ENCODE results near the gene IFIT3. TPM values are rescaled to one million over a fixed set of nuclear protein-coding genes. Genes with fewer than 3 reads are reported as not detected.

IFIT3 gene
- total and polyA plus RNA-seq, 2 donors (not counting 1 experiment from before 2014, with no cell fraction given) = 33.5 to 62.9 TPM

- Histone ChIP-seq H3K4me1 (ENCODE audit: control insufficient read depth, extremely low read depth, insufficient read depth, low read length) (peaks cover 28% of the 10 kb centered on the region), H3K9me3 (ENCODE audit: control insufficient read depth, insufficient read depth, low read depth, low read length) (no peaks in the 10 kb centered on the region), H3K79me2 (ENCODE audit: control insufficient read depth, insufficient read depth, low read length) (no peaks in the 10 kb centered on the region), H3K27ac (ENCODE audit: insufficient read depth, low read length) (peak overlapping the region; percentile 46), H3K36me3 (ENCODE audit: control insufficient read depth, insufficient read depth, low read length) (no peaks in the 10 kb centered on the region), H2AFZ (ENCODE audit: low read length) (no peak overlapping the region), H3K4me3 (replicated peaks in 1 of 4; ENCODE audit: control extremely low read depth in 1 of 4, insufficient read depth in 1 of 4, low read depth in 3 of 4, low read length in 4 of 4) (no peak overlapping the region), H3K4me2 (ENCODE audit: extremely low read depth, insufficient read depth, low read length) (no peak overlapping the region), H3K27me3 (ENCODE audit: control insufficient read depth, insufficient read depth, low read length) (no peaks in the 10 kb centered on the region), H3K9ac (ENCODE audit: insufficient read depth, low read length) (no peak overlapping the region), H4K20me1 (ENCODE audit: control insufficient read depth, extremely low read depth, insufficient read depth, low read length) (no peaks in the 10 kb centered on the region)
- DNase-seq (ENCODE audit: low read depth in 2 of 2) = peak; percentile 65 to 72
- TF ChIP-seq CTCF (conservative IDR thresholded peaks at IDR 0.05 in 1 of 2, IDR thresholded peaks at IDR 0.05 in 1 of 2; ENCODE audit: low read depth in 1 of 2, low read length in 2 of 2) = no peak
- TF ChIP-seq EZH2 (IDR thresholded peaks at IDR 0.05; ENCODE audit: low read length, missing control alignments) = no peak
Observed at GRCh38 chr10:89279421-89279869, 48.4 kb upstream of the IFIT3 start.

GRCh38 chr10:89280508-89280907, 47.3 kb upstream of the IFIT3 start:
- H3K9ac ChIP-seq (ENCODE audit: insufficient read depth, low read length) = no peak overlapping the region
- H3K4me1 ChIP-seq (ENCODE audit: control insufficient read depth, extremely low read depth, insufficient read depth, low read length) = peaks cover 27% of the 10 kb centered on the region
- no peak overlapping the region for H3K27ac ChIP-seq (ENCODE audit: insufficient read depth, low read length)
- H3K9me3 ChIP-seq (ENCODE audit: control insufficient read depth, insufficient read depth, low read depth, low read length) = no peaks in the 10 kb centered on the region
- no peak overlapping the region for H3K4me2 ChIP-seq (ENCODE audit: extremely low read depth, insufficient read depth, low read length)
- no peak overlapping the region for H3K4me3 ChIP-seq (replicated peaks in 1 of 4; ENCODE audit: control extremely low read depth in 1 of 4, insufficient read depth in 1 of 4, low read depth in 3 of 4, low read length in 4 of 4)
- DNase-seq (ENCODE audit: low read depth in 2 of 2) = no peak
- TF ChIP-seq EZH2 (IDR thresholded peaks at IDR 0.05; ENCODE audit: low read length, missing control alignments) (no peak), CTCF (conservative IDR thresholded peaks at IDR 0.05 in 1 of 2, IDR thresholded peaks at IDR 0.05 in 1 of 2; ENCODE audit: low read depth in 1 of 2, low read length in 2 of 2) (no peak)
- no peaks in the 10 kb centered on the region for H3K36me3 ChIP-seq (ENCODE audit: control insufficient read depth, insufficient read depth, low read length)
- H3K27me3 ChIP-seq (ENCODE audit: control insufficient read depth, insufficient read depth, low read length) = no peaks in the 10 kb centered on the region
- H2AFZ ChIP-seq (ENCODE audit: low read length) = no peak overlapping the region
- no peaks in the 10 kb centered on the region for H4K20me1 ChIP-seq (ENCODE audit: control insufficient read depth, extremely low read depth, insufficient read depth, low read length)
- H3K79me2 ChIP-seq (ENCODE audit: control insufficient read depth, insufficient read depth, low read length) = no peaks in the 10 kb centered on the region

DNA sequence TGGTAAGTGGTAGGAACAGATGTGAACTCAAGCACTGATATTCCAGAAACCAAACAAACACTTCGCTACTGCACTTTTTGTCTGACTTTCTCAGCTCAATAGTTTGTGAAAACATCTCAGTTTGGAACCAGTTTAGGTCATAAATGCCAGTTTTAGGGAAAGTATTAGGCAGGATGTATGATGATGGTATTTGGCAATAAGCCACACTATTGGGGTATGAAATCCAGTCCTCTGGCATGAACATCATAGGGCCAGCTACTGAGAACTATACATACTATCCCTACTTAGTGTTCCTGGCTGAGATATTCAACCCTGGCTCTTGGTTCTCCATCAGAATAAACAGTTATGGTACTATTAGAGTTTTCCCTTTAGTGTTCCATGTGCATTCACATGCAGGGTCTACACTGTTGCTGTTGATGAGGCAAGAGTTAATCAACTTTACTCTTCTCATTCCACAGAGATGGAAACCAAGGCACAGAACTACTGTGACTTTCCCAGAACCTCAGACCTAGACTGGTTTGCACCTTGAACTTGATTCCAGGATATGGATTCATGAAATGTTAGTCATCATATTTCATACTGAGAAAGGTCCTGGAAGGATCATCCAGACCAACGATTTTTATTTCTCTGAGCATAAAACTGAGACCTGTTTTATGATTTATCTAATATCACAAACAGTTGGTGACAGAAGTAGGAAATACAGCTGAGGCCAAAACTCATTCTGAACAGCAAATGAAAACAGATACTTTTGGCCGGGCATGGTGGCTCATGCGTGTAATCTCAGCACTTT, 46.0 kb upstream of the IFIT3 start:
- Histone ChIP-seq H4K20me1 (ENCODE audit: control insufficient read depth, extremely low read depth, insufficient read depth, low read length) (no peaks in the 10 kb centered on the region), H3K4me3 (replicated peaks in 1 of 4; ENCODE audit: control extremely low read depth in 1 of 4, insufficient read depth in 1 of 4, low read depth in 3 of 4, low read length in 4 of 4) (no peak overlapping the region), H3K4me2 (ENCODE audit: extremely low read depth, insufficient read depth, low read length) (no peak overlapping the region), H3K27me3 (ENCODE audit: control insufficient read depth, insufficient read depth, low read length) (no peaks in the 10 kb centered on the region), H3K9me3 (ENCODE audit: control insufficient read depth, insufficient read depth, low read depth, low read length) (no peaks in the 10 kb centered on the region), H3K27ac (ENCODE audit: insufficient read depth, low read length) (peak overlapping the region; percentile 2), H2AFZ (ENCODE audit: low read length) (no peak overlapping the region), H3K9ac (ENCODE audit: insufficient read depth, low read length) (no peak overlapping the region), H3K79me2 (ENCODE audit: control insufficient read depth, insufficient read depth, low read length) (no peaks in the 10 kb centered on the region), H3K4me1 (ENCODE audit: control insufficient read depth, extremely low read depth, insufficient read depth, low read length) (peaks cover 27% of the 10 kb centered on the region), H3K36me3 (ENCODE audit: control insufficient read depth, insufficient read depth, low read length) (no peaks in the 10 kb centered on the region)
- peak in 1 of 2 donors; percentile 37 for DNase-seq (ENCODE audit: low read depth in 2 of 2)
- TF ChIP-seq EZH2 (IDR thresholded peaks at IDR 0.05; ENCODE audit: low read length, missing control alignments) = no peak
- TF ChIP-seq CTCF (conservative IDR thresholded peaks at IDR 0.05 in 1 of 2, IDR thresholded peaks at IDR 0.05 in 1 of 2; ENCODE audit: low read depth in 1 of 2, low read length in 2 of 2) = no peak

All from fibroblast of lung (primary cell).